PC-9 (cell line): ENCODE data around the gene SLC2A8.

Experiments
- CTCF ChIP-seq: fragments of 200-600 bp; sonication (generic); conservative IDR thresholded peaks from 2 replicates; pipeline ENCODE4 v1.6.1; 2017; ENCODE audit warnings: mixed run types, antibody characterized with exemption, mild to moderate bottlenecking, moderate library complexity
- EZH2 ChIP-seq: fragments of 200-600 bp; sonication (generic); IDR thresholded peaks from 2 replicates; pipeline ENCODE4 v1.8.0; 2017; ENCODE audit warnings: antibody characterized with exemption, low read depth

GRCh38 chr9:127428348-127428747 lies 31.4 kb downstream of the SLC2A8 start:
- TF ChIP-seq CTCF (no peak), EZH2 (no peak)
